T1000 (cell line): ENCODE measurements around the gene TEX2.
A peak's percentile ranks its signal among the peaks of the same experiment; 100 is the strongest.
"Not testable (repeated sequence)": the region's sequence is repeated elsewhere in the genome, so short reads cannot be mapped to it uniquely, and the experiment has no call there.

Experiments used
- DNase-seq: peaks from one replicate; lab custom pipeline; 2025; ENCODE audit warnings: mixed read lengths; lab: John Stamatoyannopoulos, UW

The TEX2 gene

GRCh38 chr17:64240261-64240740 lies 22.8 kb downstream of the TEX2 start:
- DNase-seq: no peak

DNA sequence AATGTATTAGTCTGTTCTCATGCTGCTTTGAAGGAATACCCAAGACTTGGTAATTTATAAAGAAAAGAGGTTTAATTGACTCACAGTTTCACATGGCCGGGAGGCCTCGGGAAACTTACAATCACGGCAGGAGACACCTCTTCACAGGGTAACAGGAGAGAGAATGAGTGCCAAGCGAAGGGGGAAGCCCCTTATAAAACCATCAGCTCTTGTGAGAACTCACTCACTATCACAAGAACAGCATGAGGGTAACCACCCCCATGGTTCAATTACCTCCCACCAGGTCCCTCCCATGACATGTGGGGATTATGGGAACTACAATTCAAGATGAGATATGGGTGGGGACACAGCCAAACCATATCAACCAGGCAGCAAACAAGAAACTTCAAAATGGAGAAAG lies 24.6 kb downstream of the TEX2 start:
- DNase-seq: not testable (repeated sequence)

GRCh38 chr17:64236827-64237403 lies 26.1 kb downstream of the TEX2 start:
- DNase-seq: peak; percentile 39

GRCh38 chr17:64234961-64235360 lies 28.1 kb downstream of the TEX2 start:
- DNase-seq: no peak

DNA sequence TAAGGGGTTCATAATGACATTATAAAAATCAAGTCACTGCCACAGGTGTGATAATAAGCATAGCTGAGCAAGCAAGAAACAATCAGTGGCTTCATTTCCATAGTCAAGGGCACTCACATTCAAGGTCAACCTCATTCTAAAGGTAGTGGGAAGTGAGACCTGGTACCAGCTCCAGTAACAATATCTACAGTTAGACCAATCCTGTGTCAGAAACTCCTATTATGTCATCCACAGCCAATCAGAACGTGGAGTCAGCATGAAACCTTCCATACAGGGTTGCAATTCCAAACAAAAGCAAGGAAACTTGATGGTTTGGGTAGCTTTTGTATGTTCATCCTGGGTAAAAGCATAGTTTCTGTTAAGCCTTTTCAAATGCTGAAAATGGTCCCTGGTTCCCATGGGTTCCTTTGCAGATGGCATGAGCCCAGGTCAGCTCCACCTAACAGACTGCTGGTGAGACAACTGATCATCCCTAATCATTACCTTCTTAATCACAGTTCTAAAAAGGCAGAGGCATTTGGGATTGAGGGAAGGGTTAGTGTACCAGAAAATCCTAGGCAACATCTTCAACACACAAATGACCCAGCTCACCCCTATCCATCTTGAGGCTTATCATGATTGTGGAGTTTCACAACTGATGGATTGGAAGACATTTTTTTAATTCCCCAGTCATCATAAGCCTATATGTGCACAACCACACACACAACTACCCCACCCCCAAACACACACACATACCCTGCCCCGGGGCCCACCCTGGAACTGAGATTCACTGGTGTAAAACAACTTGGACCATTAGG lies 30.4 kb downstream of the TEX2 start:
- no peak for DNase-seq

DNA sequence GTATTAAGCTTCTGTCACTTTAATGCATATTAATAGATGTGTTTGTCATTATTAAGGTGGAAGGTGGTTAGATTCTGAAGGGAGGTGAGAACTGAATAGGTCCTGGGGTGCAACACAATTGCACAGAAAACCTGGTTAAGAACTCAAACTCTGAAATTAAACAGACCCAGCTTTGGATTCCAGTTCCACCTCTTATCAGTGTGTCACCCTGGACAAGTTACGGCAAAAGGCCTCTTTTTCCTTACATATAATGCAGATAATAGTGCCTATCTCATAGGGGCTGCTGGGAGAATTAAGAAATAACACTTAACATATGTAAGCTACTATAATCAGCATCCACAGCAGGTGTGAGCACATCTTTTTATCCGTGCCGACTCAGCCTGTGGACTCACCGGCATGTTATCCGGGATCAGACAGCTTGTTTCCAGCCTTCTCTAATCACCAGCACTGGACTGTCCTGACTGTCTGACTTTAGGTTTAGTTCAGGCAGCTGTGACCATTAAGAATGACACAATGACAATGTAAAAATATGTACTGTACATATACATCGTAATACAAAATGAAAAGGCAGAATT lies 31.4 kb downstream of the TEX2 start:
- no peak for DNase-seq

DNA sequence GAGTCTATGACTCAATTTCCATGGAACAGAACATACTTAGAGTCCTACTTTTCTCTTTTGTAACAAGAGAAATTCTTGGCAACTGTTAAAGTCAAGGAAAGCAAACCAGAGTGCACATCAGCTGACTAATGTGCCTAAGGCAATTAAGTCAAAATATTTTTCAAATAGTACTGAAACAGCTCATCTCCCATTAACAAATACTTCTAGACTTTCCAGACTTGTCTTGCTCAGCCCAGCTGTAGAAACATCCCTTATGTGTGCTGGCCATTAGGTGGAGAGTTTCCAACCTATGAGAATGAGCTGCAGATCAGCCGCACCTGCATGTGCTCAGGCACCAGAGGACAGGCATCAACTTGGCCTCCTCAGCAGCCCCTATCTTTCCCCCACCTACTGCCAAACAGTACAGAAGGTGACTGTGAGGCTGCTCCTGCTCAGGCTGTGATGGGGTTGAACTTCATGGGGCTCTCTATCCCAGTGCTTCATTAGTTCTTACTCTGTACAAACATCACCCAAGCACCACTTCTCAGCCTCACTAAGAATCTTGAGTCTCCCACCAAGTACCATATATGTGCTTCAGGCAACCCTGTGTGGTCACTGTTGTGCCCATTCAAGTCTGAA lies 32.2 kb downstream of the TEX2 start:
- peak; percentile 75 for DNase-seq

- DNase-seq: peak; percentile 66
Measured at GRCh38 chr17:64229815-64230728, 33.0 kb downstream of the TEX2 start.

- no peak for DNase-seq
Measured at GRCh38 chr17:64226132-64226531, 36.9 kb downstream of the TEX2 start.

DNA sequence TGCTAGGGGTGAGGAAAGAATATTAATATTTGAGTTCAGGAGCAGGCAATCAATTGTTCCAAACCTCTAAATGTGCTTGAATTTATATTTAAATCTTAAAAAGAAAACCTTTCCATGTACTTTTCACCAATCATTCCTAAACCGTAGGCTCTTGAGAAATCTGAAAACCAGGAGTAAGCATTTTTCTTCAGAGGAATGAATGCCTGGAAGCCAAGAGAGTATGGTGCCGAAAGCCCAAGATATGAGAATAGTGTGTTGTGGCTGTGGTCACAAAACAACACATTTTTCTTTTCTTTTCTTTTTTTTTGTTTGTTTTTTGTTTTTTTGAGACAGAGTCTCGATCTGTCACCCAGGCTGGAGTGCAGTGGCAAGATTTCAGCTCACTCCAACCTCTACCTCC lies 37.6 kb downstream of the TEX2 start:
- DNase-seq: no peak

DNA sequence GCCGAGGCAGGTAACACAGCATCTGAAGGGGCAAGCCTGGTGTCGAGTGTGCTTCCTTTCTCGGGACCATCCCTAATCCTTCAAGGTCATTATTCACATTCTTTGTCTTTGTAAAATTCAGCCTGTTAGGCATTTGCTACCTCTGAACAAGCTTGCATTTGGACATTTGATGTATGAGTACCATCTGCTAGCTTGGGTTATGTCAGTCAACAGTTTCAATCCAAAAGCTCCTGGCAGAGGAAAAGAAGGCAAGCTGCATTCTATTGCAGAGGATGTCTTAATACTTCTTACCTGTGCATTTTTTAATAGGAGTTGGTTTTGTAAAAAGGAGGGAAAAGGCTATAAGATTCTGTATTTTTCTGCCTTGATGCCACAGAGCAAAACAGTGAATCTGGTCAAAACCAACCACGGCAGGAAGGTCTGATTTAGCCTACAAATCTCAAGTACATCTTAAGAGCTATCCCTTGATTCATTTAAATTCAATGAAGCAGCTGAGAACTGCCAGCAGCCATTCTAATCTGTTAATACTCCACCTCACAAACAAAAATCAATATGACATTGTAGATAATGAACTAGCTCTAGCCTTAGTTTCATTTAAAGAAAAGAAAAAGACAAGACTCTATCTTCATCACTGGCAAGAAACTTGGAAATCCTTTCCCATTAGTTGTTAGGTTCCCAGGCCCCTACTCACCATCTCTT lies 39.0 kb downstream of the TEX2 start:
- no peak for DNase-seq

DNA sequence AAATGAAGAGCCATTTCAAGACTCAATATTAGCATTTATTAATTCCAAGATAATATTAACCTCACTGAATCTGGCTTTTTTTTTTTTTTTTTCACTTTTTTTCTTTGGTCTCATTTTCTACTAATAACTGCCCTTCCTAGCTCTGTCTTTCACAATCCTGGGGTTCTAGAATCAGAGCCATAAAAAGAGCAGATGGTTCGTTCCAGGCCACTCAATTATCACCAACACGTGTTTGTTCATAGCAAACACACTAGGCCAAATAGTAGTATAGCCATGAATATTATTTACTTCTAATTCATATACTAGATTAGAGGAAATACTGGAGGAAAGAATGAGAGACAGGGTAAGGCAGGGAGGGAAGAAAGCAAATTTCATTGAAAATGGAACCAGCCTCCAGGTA lies 39.8 kb downstream of the TEX2 start:
- DNase-seq: no peak

- no peak for DNase-seq
Measured at GRCh38 chr17:64221679-64222078, 41.4 kb downstream of the TEX2 start.

GRCh38 chr17:64220604-64221003 lies 42.5 kb downstream of the TEX2 start:
- DNase-seq: not testable (repeated sequence)

- no peak for DNase-seq
Measured at GRCh38 chr17:64219571-64219970, 43.5 kb downstream of the TEX2 start.

- no peak for DNase-seq
Measured at GRCh38 chr17:64218066-64218465, 45.0 kb downstream of the TEX2 start.

DNA sequence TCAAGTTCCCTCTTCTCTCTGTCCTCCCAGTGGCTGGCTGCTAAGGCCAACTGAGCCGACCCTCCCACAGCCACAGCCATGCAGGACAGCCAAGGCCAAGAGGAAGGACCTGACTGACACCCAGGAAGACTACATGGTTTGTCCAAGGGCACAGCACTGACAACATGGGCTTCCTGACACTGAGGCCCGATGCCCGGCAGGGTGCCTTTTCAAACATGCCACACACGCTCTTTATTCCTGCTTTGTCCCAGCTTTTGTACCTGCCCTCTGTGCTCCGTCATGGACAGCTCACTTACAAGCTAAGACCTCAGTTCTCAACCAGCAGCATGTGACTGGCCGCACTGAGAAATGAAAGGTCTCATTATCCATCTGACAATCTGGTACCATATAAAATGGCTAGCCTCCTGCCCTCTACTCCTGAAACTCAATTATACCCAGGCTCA lies 45.8 kb downstream of the TEX2 start:
- DNase-seq: no peak

DNA sequence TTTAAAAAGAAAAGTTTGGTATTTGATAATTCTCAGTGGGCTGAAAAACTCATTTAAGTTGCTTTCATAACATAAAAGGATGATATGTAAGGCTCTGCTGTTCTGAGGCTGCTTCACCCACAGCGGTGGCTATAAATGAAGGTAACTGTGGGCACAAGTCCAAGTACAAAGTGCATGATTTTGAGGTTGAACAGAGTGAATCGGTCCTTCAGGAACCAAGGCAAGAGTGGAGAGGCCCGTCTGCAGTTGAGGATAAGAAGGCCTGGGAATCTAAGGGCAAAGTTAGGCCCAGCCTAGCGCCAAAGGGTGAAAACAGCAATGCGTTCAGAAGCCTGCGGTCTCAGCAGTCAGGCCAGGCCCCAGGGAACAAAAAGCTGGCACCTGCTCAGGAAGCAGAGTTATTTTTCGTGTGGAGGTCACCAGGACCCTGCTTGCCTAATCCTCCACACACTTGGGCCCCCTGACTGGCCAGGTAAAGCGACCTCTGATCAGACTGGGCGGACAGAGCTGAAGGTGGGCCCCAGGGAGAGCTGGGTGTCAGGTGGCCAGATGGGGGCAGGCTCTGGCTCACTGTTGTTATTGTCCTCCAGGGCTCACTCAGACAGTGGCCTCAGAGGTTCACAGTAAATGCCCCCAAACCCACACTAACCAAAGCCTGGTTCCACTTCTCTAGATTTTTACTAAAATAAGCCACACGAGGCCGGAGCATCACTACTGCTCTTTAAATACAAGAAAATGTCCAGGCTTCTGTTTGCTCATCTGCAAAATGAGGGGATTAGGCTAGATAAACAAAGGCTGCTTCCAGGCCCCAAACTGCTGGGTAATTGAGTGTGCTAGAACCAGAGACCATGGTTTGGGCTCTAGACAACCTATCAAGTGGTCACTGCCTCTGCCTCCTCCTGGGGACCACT lies 46.5 kb downstream of the TEX2 start:
- peak; percentile 35 for DNase-seq

DNA sequence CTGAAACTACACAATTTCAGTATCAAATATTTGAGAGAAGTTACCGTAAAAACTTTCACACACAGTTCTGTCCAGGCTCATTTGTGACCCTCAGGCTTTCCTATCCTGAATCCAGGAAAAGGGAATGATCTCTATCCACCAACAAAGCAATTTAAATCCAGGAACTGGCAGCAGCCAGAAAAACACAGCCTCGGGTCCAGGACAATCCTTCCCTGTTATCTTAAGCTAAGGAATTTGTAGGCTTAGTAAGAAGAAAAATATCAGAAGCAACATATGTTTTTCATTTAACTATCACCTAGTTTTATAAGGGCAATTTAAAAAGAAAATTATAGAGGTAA lies 47.1 kb downstream of the TEX2 start:
- no peak for DNase-seq

- DNase-seq: no peak
Measured at GRCh38 chr17:64214950-64215349, 48.1 kb downstream of the TEX2 start.
